Activated naive CD4-positive, alpha-beta T cell treated with anti-CD3 and anti-CD28 coated beads, Interleukin-2, amount 50 U/mL, for 24 hours (primary cell): ENCODE measurements around the gene GBX2.

Experiments
- H3K27ac Mint-ChIP-seq: one replicate; pipeline ENCODE4 v1.8.0; 2021; ENCODE audit warnings: mild to moderate bottlenecking, mixed read lengths
- H3K27me3 Mint-ChIP-seq: one replicate; pipeline ENCODE4 v1.8.0; 2021; ENCODE audit warnings: mixed read lengths
- H3K36me3 Mint-ChIP-seq: one replicate; pipeline ENCODE4 v1.8.0; 2021; ENCODE audit warnings: mixed read lengths
- H3K4me1 Mint-ChIP-seq: one replicate; pipeline ENCODE4 v1.8.0; 2021; ENCODE audit warnings: mixed read lengths
- H3K4me3 Mint-ChIP-seq: one replicate; pipeline ENCODE4 v1.8.0; 2021; ENCODE audit warnings: mild to moderate bottlenecking, mixed read lengths
- H3K9me3 Mint-ChIP-seq: one replicate; pipeline ENCODE4 v1.8.0; 2021; ENCODE audit warnings: mixed read lengths

The GBX2 gene

GRCh38 chr2:236123716-236124115, 44.5 kb downstream of the GBX2 start:
- Mint-ChIP-seq H3K9me3 (no peaks in the 10 kb centered on the region), H3K27me3 (peaks cover 2% of the 10 kb centered on the region), H3K27ac (no peak overlapping the region), H3K36me3 (no peaks in the 10 kb centered on the region), H3K4me3 (no peak overlapping the region), H3K4me1 (no peaks in the 10 kb centered on the region)

GRCh38 chr2:236122236-236122635, 46.0 kb downstream of the GBX2 start:
- H3K27me3 Mint-ChIP-seq: peaks cover 2% of the 10 kb centered on the region
- no peaks in the 10 kb centered on the region for H3K4me1 Mint-ChIP-seq
- no peak overlapping the region for H3K4me3 Mint-ChIP-seq
- no peaks in the 10 kb centered on the region for H3K36me3 Mint-ChIP-seq
- H3K9me3 Mint-ChIP-seq: no peaks in the 10 kb centered on the region
- H3K27ac Mint-ChIP-seq: no peak overlapping the region

- Mint-ChIP-seq H3K4me1 (no peaks in the 10 kb centered on the region), H3K4me3 (no peak overlapping the region), H3K27me3 (peaks cover 2% of the 10 kb centered on the region), H3K27ac (no peak overlapping the region), H3K9me3 (no peaks in the 10 kb centered on the region), H3K36me3 (no peaks in the 10 kb centered on the region)
Observed at GRCh38 chr2:236121546-236121945, 46.6 kb downstream of the GBX2 start.

GRCh38 chr2:236120829-236121228, 47.4 kb downstream of the GBX2 start:
- Mint-ChIP-seq H3K36me3 (no peaks in the 10 kb centered on the region), H3K27ac (no peak overlapping the region), H3K27me3 (peaks cover 2% of the 10 kb centered on the region), H3K9me3 (no peaks in the 10 kb centered on the region), H3K4me3 (no peak overlapping the region), H3K4me1 (no peaks in the 10 kb centered on the region)

- no peak overlapping the region for H3K4me3 Mint-ChIP-seq
- no peak overlapping the region for H3K27ac Mint-ChIP-seq
- H3K36me3 Mint-ChIP-seq: no peaks in the 10 kb centered on the region
- H3K9me3 Mint-ChIP-seq: no peaks in the 10 kb centered on the region
- no peaks in the 10 kb centered on the region for H3K4me1 Mint-ChIP-seq
- H3K27me3 Mint-ChIP-seq: peaks cover 2% of the 10 kb centered on the region
Observed at GRCh38 chr2:236120141-236120601, 48.0 kb downstream of the GBX2 start.

- Mint-ChIP-seq H3K27ac (no peak overlapping the region), H3K4me3 (no peak overlapping the region), H3K27me3 (peaks cover 3% of the 10 kb centered on the region), H3K36me3 (no peaks in the 10 kb centered on the region), H3K4me1 (no peaks in the 10 kb centered on the region), H3K9me3 (no peaks in the 10 kb centered on the region)
Observed at GRCh38 chr2:236119476-236119875, 48.7 kb downstream of the GBX2 start.

- Mint-ChIP-seq H3K4me1 (no peaks in the 10 kb centered on the region), H3K9me3 (no peaks in the 10 kb centered on the region), H3K4me3 (no peak overlapping the region), H3K36me3 (no peaks in the 10 kb centered on the region), H3K27ac (no peak overlapping the region), H3K27me3 (peaks cover 4% of the 10 kb centered on the region)
Observed at GRCh38 chr2:236119003-236119402, 49.2 kb downstream of the GBX2 start.

GRCh38 chr2:236117861-236118269, 50.3 kb downstream of the GBX2 start:
- H3K4me3 Mint-ChIP-seq: no peak overlapping the region
- peaks cover 4% of the 10 kb centered on the region for H3K27me3 Mint-ChIP-seq
- H3K27ac Mint-ChIP-seq: no peak overlapping the region
- H3K36me3 Mint-ChIP-seq: no peaks in the 10 kb centered on the region
- no peaks in the 10 kb centered on the region for H3K4me1 Mint-ChIP-seq
- H3K9me3 Mint-ChIP-seq: no peaks in the 10 kb centered on the region

- H3K4me1 Mint-ChIP-seq: no peaks in the 10 kb centered on the region
- no peak overlapping the region for H3K27ac Mint-ChIP-seq
- H3K9me3 Mint-ChIP-seq: no peaks in the 10 kb centered on the region
- no peak overlapping the region for H3K4me3 Mint-ChIP-seq
- peaks cover 4% of the 10 kb centered on the region for H3K27me3 Mint-ChIP-seq
- H3K36me3 Mint-ChIP-seq: no peaks in the 10 kb centered on the region
Observed at GRCh38 chr2:236117401-236117800, 50.8 kb downstream of the GBX2 start.
